Measurements from ENCODE around the gene ZBTB47. TPM values are rescaled to one million over a fixed set of nuclear protein-coding genes. Genes with fewer than 3 reads are reported as not detected.

ZBTB47 gene
- total RNA-seq, 4 donors from 2014 or later = 33.3 to 44.4 (median 42.0) TPM

DNA sequence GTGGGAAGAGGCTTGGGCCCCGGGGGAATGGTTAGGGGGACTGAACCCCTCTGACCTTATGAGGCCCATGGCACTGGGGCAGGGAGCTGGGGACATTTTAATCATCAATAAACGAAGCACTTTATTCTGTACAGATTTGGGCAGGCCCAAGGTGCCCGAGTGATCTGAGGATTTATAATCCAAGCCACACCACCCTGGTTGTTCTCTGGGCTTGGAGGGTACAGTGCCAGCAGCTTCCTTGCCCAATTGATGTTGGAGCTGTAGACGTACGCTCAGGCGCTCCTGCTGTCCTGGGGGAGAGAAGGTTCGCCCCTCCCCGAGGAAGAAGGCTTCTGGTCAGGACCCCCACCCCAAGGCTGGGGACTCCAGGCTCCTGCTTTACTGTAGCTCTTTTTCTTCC, 12.5 kb downstream of the ZBTB47 start:
- Histone ChIP-seq H3K27ac (no peak overlapping the region), H3K4me1 (no peaks in the 10 kb centered on the region), H3K36me3 (no peaks in the 10 kb centered on the region), H3K9me3 (no peaks in the 10 kb centered on the region), H3K4me3 (replicated peaks in 1 of 3) (no peak overlapping the region), H3K27me3 (no peaks in the 10 kb centered on the region)
- no peak for TF ChIP-seq CTCF (IDR thresholded peaks at IDR 0.05)
- TF ChIP-seq POLR2A (IDR thresholded peaks at IDR 0.05) = no peak
- 82 to 86% methylated on average over 6 to 8 of the region's 8 CpGs for WGBS, 2 donors
- intact Hi-C loops (cut with DNase I) = no loop called here
- DNase-seq = no peak

GRCh38 chr3:42666577-42666998, 13.1 kb downstream of the ZBTB47 start:
- no peak for DNase-seq
- H3K27me3 ChIP-seq = no peaks in the 10 kb centered on the region
- H3K27ac ChIP-seq = no peak overlapping the region
- H3K36me3 ChIP-seq = no peaks in the 10 kb centered on the region
- H3K4me1 ChIP-seq = no peaks in the 10 kb centered on the region
- no peak overlapping the region for H3K4me3 ChIP-seq (replicated peaks in 1 of 3)
- WGBS, 2 donors = 72 to 85% methylated on average over 2 to 4 of the region's 4 CpGs
- no peaks in the 10 kb centered on the region for H3K9me3 ChIP-seq
- TF ChIP-seq POLR2A (IDR thresholded peaks at IDR 0.05) = no peak
- no peak for TF ChIP-seq CTCF (IDR thresholded peaks at IDR 0.05)
- intact Hi-C loops (cut with DNase I) = no loop called here

GRCh38 chr3:42667096-42667522, 13.6 kb downstream of the ZBTB47 start:
- intact Hi-C loops (cut with DNase I) = no loop called here
- 71 to 77% methylated on average over 4 to 5 of the region's 7 CpGs for WGBS, 2 donors
- TF ChIP-seq POLR2A (IDR thresholded peaks at IDR 0.05) (no peak), CTCF (IDR thresholded peaks at IDR 0.05) (no peak)
- DNase-seq = no peak
- Histone ChIP-seq H3K4me3 (replicated peaks in 1 of 3) (no peak overlapping the region), H3K27me3 (no peaks in the 10 kb centered on the region), H3K4me1 (no peaks in the 10 kb centered on the region), H3K36me3 (no peaks in the 10 kb centered on the region), H3K9me3 (no peaks in the 10 kb centered on the region), H3K27ac (no peak overlapping the region)

- intact Hi-C loops (cut with DNase I) = no loop called here
- WGBS, 2 donors = 44 to 47% methylated on average over 8 of the region's 8 CpGs
- Histone ChIP-seq H3K9me3 (no peaks in the 10 kb centered on the region), H3K27ac (no peak overlapping the region), H3K4me1 (no peaks in the 10 kb centered on the region), H3K27me3 (no peaks in the 10 kb centered on the region), H3K36me3 (no peaks in the 10 kb centered on the region), H3K4me3 (replicated peaks in 1 of 3) (no peak overlapping the region)
- TF ChIP-seq POLR2A (IDR thresholded peaks at IDR 0.05) = no peak
- TF ChIP-seq CTCF (IDR thresholded peaks at IDR 0.05) = no peak
- DNase-seq = no peak
Observed at GRCh38 chr3:42667523-42668412, 14.3 kb downstream of the ZBTB47 start.

- Histone ChIP-seq H3K27me3 (no peaks in the 10 kb centered on the region), H3K36me3 (no peaks in the 10 kb centered on the region), H3K4me3 (replicated peaks in 1 of 3) (no peak overlapping the region), H3K27ac (no peak overlapping the region), H3K9me3 (no peaks in the 10 kb centered on the region), H3K4me1 (no peaks in the 10 kb centered on the region)
- TF ChIP-seq POLR2A (IDR thresholded peaks at IDR 0.05) (no peak), CTCF (IDR thresholded peaks at IDR 0.05) (no peak)
- intact Hi-C loops (cut with DNase I) = no loop called here
- DNase-seq = no peak
- WGBS, 2 donors = 75 to 85% methylated on average over 1 to 2 of the region's 2 CpGs
Observed at GRCh38 chr3:42668413-42668760, 14.9 kb downstream of the ZBTB47 start.

Data from thyroid gland (tissue), 4 donors.